HepG2 (cell line): ENCODE results near the gene DLG1. TPM values are rescaled to one million over a fixed set of nuclear protein-coding genes. Genes with fewer than 3 reads are reported as not detected.

ENCODE experiments used
- ARNT2 ChIP-seq: sonication (generic); formaldehyde crosslinking; IDR thresholded peaks from 2 replicates; pipeline ENCODE4 v1.8.0; 2022; ENCODE audit warnings: mild to moderate bottlenecking, low read depth, missing genetic modification reagents, moderate library complexity
- ERF ChIP-seq: IDR thresholded peaks from 2 replicates; pipeline ENCODE4 v1.6.1; 2018; ENCODE audit warnings: missing biosample characterization, missing genetic modification reagents
- KAT7 ChIP-seq: IDR thresholded peaks from 2 replicates; pipeline ENCODE4 v1.6.1; 2018; ENCODE audit warnings: borderline replicate concordance, missing compliant biosample characterization
- NRL ChIP-seq: sonication (generic); formaldehyde crosslinking; IDR thresholded peaks from 2 replicates; pipeline ENCODE4 v1.5.0; 2020; ENCODE audit warnings: missing genetic modification reagents, mild to moderate bottlenecking, moderate library complexity, borderline replicate concordance
- SNRNP70 ChIP-seq: fragments of 200-400 bp; formaldehyde crosslinking; IDR thresholded peaks from 2 replicates; pipeline ENCODE4 v1.6.1; 2017; ENCODE audit warnings: mild to moderate bottlenecking, low read depth, low read length, moderate library complexity
- TMF1 ChIP-seq: sonication (generic); formaldehyde crosslinking; IDR thresholded peaks from 2 replicates; pipeline ENCODE4 v1.8.1; 2022; ENCODE audit warnings: low read depth, missing genetic modification reagents
- ZBTB25 ChIP-seq: IDR thresholded peaks from 2 replicates; pipeline ENCODE4 v1.6.1; 2018; ENCODE audit warnings: missing genetic modification reagents
- ZNF18 ChIP-seq: sonication (generic); formaldehyde crosslinking; IDR thresholded peaks from 2 replicates; pipeline ENCODE4 v1.8.0; 2022; ENCODE audit warnings: mild to moderate bottlenecking, missing genetic modification reagents; ENCODE audit not compliant: insufficient replicate concordance
- ZNF430 ChIP-seq: sonication (generic); formaldehyde crosslinking; IDR thresholded peaks from 2 replicates; pipeline ENCODE4 v1.9.0; 2021; ENCODE audit warnings: mild to moderate bottlenecking, missing genetic modification reagents
- ZNF770 ChIP-seq: sonication (generic); formaldehyde crosslinking; IDR thresholded peaks from 2 replicates; pipeline ENCODE4 v1.5.0; 2020; ENCODE audit warnings: mild to moderate bottlenecking, missing genetic modification reagents
- ZNF780A ChIP-seq: sonication (generic); formaldehyde crosslinking; IDR thresholded peaks from 2 replicates; pipeline ENCODE4 v1.8.0; 2022; ENCODE audit warnings: mild to moderate bottlenecking, missing genetic modification reagents, moderate library complexity
- ZNF891 ChIP-seq: sonication (generic); formaldehyde crosslinking; IDR thresholded peaks from 2 replicates; pipeline ENCODE4 v1.5.0; 2020; ENCODE audit warnings: mild to moderate bottlenecking, missing genetic modification reagents
- polyA plus RNA-seq, 8 experiments: library from polyadenylated mRNA; depleted of rRNA in 3 of 8; stranded (reverse) in 7 of 8; unstranded in 1 of 8; fragments of >200 nt; fragmentation: Illumina TruSeq in 4 of 8; extraction: Trizol in 4 of 8; gene quantifications; 2 replicates each; pipeline versions ENCODE4 v1.2.1 to v1.2.3, GENCODE V29; 2011 to 2016; ENCODE audit warnings: low read depth in 4 of 8, missing spikeins in 1 of 8, mixed read lengths in 1 of 8; ENCODE audit not compliant: insufficient read depth in 1 of 8
- total RNA-seq, 5 experiments: library from RNA; depleted of rRNA; stranded (reverse); fragments of >200 nt; fragmentation: Illumina TruSeq; extraction: Trizol; gene quantifications; 2 replicates each; pipeline ENCODE4 v1.2.3, GENCODE V29; 2016; ENCODE audit warnings: low read depth in 1 of 5
- TF ChIP-seq, protein P1 (sequence below): sonication (generic); formaldehyde crosslinking; IDR thresholded peaks from 2 replicates; pipeline ENCODE4 v1.5.0; 2020; ENCODE audit warnings: missing genetic modification reagents
- TF ChIP-seq, protein P2 (sequence below): sonication (generic); formaldehyde crosslinking; IDR thresholded peaks from 2 replicates; pipeline ENCODE4 v1.8.0; 2022; ENCODE audit warnings: missing genetic modification reagents, mild to moderate bottlenecking, borderline replicate concordance
- TF ChIP-seq, protein P3 (sequence below): sonication (generic); formaldehyde crosslinking; IDR thresholded peaks from 2 replicates; pipeline ENCODE4 v1.4.0; 2020; ENCODE audit warnings: mild to moderate bottlenecking, missing genetic modification reagents

The DLG1 gene
- total and polyA plus RNA-seq, 2 of the 13 experiments (the other 11 are each of a cell fraction or from before 2014, with no cell fraction given) = 30.5 to 104 TPM

DNA sequence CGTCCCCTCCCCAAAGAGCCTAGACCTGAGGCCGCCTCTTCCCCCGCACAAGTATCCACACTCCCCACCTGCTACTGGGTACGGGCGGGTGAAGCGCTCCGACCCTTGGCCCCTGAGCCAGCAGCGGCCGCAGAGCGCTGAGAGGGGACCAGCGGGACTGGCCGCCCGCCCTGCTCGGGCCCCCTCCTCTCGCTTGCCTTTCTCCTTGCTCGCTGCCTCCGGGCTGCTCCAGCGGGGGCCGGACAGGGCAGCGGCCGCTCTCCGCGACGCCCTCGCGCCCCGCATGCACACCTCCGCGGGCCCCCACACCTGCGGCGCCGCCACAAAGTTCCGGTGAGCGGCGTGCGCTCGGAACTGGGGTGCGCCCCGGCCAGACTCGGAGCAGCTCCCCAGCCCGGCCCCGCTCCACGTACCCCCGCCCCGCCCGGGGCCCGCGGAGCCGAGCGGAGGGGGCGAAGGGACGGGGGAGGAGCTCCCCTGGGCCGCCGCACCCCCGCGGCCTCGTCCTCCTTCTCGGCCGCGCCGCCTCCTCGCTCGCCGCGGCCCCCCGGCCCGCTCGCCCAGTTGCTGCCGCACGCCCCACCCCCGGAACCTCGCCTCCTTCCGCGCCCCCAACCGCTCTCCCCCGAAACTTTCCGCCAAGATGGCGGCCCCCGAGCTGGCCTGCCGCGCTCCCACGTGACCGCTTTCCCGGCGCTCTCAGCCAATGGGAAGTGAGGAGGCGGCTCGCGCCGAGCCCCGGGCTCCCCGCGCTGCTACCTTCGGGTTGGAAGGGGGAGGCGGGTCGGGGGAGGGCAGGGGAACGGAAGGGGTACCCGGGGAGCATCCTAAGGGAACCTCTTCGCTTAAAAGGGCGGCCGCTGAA, 704 bp downstream of the DLG1 start (continued):
- TF ChIP-seq, protein P1, sequence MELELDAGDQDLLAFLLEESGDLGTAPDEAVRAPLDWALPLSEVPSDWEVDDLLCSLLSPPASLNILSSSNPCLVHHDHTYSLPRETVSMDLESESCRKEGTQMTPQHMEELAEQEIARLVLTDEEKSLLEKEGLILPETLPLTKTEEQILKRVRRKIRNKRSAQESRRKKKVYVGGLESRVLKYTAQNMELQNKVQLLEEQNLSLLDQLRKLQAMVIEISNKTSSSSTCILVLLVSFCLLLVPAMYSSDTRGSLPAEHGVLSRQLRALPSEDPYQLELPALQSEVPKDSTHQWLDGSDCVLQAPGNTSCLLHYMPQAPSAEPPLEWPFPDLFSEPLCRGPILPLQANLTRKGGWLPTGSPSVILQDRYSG (CRISPR knock-in tag) = 0 out of 2 replicates have a peak, but pooled peaks have one; percentile 52
- no peak for TF ChIP-seq SNRNP70
- TF ChIP-seq, protein P2, sequence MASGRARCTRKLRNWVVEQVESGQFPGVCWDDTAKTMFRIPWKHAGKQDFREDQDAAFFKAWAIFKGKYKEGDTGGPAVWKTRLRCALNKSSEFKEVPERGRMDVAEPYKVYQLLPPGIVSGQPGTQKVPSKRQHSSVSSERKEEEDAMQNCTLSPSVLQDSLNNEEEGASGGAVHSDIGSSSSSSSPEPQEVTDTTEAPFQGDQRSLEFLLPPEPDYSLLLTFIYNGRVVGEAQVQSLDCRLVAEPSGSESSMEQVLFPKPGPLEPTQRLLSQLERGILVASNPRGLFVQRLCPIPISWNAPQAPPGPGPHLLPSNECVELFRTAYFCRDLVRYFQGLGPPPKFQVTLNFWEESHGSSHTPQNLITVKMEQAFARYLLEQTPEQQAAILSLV (CRISPR knock-in tag) = 0 out of 2 replicates have a peak, but pooled peaks have one; percentile 66
- peak; percentile 7; the same call in 1 of the 2 replicates for TF ChIP-seq ZBTB25 (CRISPR knock-in tag)
- peak; percentile 32 for TF ChIP-seq ZNF18
- 0 out of 2 replicates have a peak, but pooled peaks have one; percentile 17 for TF ChIP-seq ZNF891 (CRISPR knock-in tag)
- peak; percentile 54 for TF ChIP-seq ARNT2 (CRISPR knock-in tag)
- TF ChIP-seq TMF1 (CRISPR knock-in tag) = peak; percentile 52; the same call in 1 of the 2 replicates
- TF ChIP-seq ZNF430 (CRISPR knock-in tag) = 0 out of 2 replicates have a peak, but pooled peaks have one; percentile 29
- TF ChIP-seq ZNF780A = no peak
- peak; percentile 11; the same call in 1 of the 2 replicates for TF ChIP-seq ZNF770 (CRISPR knock-in tag)
- TF ChIP-seq ERF = no peak; the same call in 1 of the 2 replicates
- TF ChIP-seq NRL (CRISPR knock-in tag) = no peak
- 0 out of 2 replicates have a peak, but pooled peaks have one; percentile 72 for TF ChIP-seq KAT7 (CRISPR knock-in tag)
- TF ChIP-seq, protein P3, sequence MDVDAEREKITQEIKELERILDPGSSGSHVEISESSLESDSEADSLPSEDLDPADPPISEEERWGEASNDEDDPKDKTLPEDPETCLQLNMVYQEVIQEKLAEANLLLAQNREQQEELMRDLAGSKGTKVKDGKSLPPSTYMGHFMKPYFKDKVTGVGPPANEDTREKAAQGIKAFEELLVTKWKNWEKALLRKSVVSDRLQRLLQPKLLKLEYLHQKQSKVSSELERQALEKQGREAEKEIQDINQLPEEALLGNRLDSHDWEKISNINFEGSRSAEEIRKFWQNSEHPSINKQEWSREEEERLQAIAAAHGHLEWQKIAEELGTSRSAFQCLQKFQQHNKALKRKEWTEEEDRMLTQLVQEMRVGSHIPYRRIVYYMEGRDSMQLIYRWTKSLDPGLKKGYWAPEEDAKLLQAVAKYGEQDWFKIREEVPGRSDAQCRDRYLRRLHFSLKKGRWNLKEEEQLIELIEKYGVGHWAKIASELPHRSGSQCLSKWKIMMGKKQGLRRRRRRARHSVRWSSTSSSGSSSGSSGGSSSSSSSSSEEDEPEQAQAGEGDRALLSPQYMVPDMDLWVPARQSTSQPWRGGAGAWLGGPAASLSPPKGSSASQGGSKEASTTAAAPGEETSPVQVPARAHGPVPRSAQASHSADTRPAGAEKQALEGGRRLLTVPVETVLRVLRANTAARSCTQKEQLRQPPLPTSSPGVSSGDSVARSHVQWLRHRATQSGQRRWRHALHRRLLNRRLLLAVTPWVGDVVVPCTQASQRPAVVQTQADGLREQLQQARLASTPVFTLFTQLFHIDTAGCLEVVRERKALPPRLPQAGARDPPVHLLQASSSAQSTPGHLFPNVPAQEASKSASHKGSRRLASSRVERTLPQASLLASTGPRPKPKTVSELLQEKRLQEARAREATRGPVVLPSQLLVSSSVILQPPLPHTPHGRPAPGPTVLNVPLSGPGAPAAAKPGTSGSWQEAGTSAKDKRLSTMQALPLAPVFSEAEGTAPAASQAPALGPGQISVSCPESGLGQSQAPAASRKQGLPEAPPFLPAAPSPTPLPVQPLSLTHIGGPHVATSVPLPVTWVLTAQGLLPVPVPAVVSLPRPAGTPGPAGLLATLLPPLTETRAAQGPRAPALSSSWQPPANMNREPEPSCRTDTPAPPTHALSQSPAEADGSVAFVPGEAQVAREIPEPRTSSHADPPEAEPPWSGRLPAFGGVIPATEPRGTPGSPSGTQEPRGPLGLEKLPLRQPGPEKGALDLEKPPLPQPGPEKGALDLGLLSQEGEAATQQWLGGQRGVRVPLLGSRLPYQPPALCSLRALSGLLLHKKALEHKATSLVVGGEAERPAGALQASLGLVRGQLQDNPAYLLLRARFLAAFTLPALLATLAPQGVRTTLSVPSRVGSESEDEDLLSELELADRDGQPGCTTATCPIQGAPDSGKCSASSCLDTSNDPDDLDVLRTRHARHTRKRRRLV (CRISPR knock-in tag) = no peak
